HL-60/S4 treated with phorbol 12-myristate 13-acetate at 8.2 ng/mL for 4 days and 3 days (cell line): Measurements from ENCODE around the gene TMEM144.

Source experiments
- in situ Hi-C: fragments of 300-500 bp; cut with MboI; formaldehyde crosslinking; loops from 2 replicates; pipeline ENCODE4 v1.15.0; 2022; ENCODE audit warnings: low sequenced_read_pairs

The TMEM144 gene

GRCh38 chr4:158292156-158292555 is 81.9 kb downstream of the TMEM144 start:
- in situ Hi-C loops = no loop called here

GRCh38 chr4:158295053-158295452 is 84.8 kb downstream of the TMEM144 start:
- in situ Hi-C loops = no loop called here

GRCh38 chr4:158297866-158298265 is 87.6 kb downstream of the TMEM144 start:
- in situ Hi-C loops = no loop called here

- in situ Hi-C loops = no loop called here
Measured at GRCh38 chr4:158299459-158300007, 89.2 kb downstream of the TMEM144 start.

GRCh38 chr4:158300012-158300411 is 89.7 kb downstream of the TMEM144 start:
- in situ Hi-C loops = no loop called here

GRCh38 chr4:158302076-158302866 is 92.0 kb downstream of the TMEM144 start:
- in situ Hi-C loops = no loop called here

GRCh38 chr4:158304694-158305093 is 94.4 kb downstream of the TMEM144 start:
- in situ Hi-C loops = no loop called here
